ENCODE results near the gene PLEKHG2.
A peak's percentile ranks its signal among the peaks of the same experiment; 100 is the strongest.

DNA sequence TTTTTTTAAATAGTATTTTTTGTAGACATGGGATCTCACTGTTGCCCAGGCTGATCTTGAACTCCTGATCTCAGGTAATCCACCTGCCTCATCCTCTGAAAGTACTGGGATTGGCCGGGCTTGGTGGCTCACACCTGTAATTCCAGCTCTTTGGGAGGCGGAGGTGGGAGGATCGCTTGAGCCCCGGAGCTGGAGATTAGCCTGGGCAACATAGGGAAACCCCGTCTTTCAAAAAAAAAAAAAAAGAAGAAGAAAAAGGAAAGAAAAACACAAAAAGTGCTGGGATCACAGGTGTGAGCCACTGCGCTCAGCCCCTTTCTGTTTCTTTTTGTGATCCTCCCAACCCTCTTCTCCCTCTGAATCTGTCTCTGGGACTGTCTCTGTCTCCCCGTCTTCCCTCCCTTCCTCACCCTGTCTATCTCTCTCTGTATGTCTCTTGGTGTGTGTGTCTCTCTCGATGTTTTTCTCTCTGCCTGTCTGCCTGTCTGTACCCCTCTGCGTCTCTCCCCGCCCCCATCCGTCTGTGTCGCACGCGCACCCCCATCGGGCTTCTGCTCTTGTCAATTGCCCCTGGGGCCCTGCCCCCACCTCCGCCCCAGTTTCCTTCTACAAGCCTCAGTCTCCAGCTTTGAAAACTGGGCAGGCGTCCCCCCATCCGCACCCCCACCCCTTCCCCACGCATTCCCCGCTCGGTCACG is 6.4 kb upstream of the PLEKHG2 start:
- TF ChIP-seq, protein P1, sequence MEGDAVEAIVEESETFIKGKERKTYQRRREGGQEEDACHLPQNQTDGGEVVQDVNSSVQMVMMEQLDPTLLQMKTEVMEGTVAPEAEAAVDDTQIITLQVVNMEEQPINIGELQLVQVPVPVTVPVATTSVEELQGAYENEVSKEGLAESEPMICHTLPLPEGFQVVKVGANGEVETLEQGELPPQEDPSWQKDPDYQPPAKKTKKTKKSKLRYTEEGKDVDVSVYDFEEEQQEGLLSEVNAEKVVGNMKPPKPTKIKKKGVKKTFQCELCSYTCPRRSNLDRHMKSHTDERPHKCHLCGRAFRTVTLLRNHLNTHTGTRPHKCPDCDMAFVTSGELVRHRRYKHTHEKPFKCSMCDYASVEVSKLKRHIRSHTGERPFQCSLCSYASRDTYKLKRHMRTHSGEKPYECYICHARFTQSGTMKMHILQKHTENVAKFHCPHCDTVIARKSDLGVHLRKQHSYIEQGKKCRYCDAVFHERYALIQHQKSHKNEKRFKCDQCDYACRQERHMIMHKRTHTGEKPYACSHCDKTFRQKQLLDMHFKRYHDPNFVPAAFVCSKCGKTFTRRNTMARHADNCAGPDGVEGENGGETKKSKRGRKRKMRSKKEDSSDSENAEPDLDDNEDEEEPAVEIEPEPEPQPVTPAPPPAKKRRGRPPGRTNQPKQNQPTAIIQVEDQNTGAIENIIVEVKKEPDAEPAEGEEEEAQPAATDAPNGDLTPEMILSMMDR (IDR thresholded peaks at IDR 0.05): no peak
- peak; percentile 48 for TF ChIP-seq POLR2A (IDR thresholded peaks at IDR 0.05)
